B cell (primary cell): ENCODE measurements around the gene DPH1.

Source experiments
- EZH2 ChIP-seq: IDR thresholded peaks from 2 replicates; pipeline ENCODE4 v1.6.1; 2012; ENCODE audit warnings: borderline replicate concordance, low read depth, mild to moderate bottlenecking, moderate library complexity, low read length; ENCODE audit not compliant: insufficient read depth, poor library complexity, severe bottlenecking
- TF ChIP-seq, protein P1 (sequence below): fragments of 200-600 bp; IDR thresholded peaks from one replicate; pipeline ENCODE4 v1.8.0; 2022; ENCODE audit warnings: antibody characterized with exemption, mild to moderate bottlenecking

DNA sequence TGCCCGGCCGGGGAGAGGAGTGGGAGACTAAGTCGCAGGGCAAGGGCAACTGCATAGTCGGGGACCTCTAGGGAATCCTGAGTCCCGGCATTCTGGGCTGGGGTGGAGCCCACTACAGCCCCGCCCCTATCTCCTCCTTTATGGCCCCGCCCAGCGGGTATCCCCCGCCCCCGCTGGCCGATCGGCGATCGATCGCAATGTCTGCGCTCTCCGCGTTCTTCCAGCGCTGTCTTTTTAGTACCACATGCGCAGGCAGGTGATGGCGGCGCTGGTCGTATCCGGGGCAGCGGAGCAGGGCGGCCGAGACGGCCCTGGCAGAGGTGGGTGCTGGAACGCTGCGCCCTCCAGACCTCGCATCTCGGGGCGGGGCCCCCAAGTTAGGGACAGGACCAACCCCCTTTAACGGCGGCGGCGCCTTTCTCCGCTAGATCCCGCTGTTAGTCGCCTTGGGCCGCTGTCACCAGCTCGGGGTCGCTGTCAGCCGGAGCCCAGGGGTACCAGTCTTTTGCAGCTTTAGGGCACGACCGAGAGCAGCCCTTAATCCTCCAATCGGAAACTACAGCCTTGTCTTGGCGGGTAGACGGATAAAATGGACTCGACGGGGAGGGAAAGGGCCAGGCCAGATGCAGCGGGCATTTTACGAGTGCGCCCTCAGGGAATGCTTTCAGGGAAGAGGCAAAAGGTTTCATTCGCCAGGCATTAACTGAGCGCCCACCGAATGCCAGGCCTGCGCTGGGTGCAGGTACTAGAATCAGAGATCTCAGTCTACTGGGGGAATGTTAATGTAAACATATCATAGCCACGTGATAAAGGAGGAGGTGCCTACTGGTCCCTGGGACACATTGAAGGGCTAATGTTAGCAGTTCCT, at the start of gene DPH1:
- TF ChIP-seq, protein P1, sequence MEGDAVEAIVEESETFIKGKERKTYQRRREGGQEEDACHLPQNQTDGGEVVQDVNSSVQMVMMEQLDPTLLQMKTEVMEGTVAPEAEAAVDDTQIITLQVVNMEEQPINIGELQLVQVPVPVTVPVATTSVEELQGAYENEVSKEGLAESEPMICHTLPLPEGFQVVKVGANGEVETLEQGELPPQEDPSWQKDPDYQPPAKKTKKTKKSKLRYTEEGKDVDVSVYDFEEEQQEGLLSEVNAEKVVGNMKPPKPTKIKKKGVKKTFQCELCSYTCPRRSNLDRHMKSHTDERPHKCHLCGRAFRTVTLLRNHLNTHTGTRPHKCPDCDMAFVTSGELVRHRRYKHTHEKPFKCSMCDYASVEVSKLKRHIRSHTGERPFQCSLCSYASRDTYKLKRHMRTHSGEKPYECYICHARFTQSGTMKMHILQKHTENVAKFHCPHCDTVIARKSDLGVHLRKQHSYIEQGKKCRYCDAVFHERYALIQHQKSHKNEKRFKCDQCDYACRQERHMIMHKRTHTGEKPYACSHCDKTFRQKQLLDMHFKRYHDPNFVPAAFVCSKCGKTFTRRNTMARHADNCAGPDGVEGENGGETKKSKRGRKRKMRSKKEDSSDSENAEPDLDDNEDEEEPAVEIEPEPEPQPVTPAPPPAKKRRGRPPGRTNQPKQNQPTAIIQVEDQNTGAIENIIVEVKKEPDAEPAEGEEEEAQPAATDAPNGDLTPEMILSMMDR: no peak
- no peak for TF ChIP-seq EZH2
